ENCODE data around the gene SAMD8. TPM values are rescaled to one million over a fixed set of nuclear protein-coding genes. Genes with fewer than 3 reads are reported as not detected.
"Not testable (repeated sequence)": the region's sequence is repeated elsewhere in the genome, so short reads cannot be mapped to it uniquely, and the experiment has no call there.

The SAMD8 gene
- total RNA-seq, 8 experiments from 2014 or later = 15.5 to 188 (median 21.1) TPM

- Histone ChIP-seq H3K27ac (peak overlapping the region; percentile 99 to 100), H3K4me3 (peak overlapping the region; percentile 55 to 74 (median 59)), H3K4me1 (replicated peaks in 1 of 2) (peaks cover 11 to 15% of the 10 kb centered on the region in 2 donors)
- peak; percentile 57 to 67 (median 62) for ATAC-seq (replicated peaks in 6 of 8)
- WGBS, 10 experiments = 0 to 50% (median 3%) methylated on average over 2 to 15 of the region's 19 CpGs; no CpG with 5 or more reads in 3 of the 10 experiments
- in situ Hi-C loops (cut with MboI; ENCODE audit: low pct_unique_long_range_greater_than_20kb in 2 of 9, low sequenced_read_pairs in 9 of 9, unreplicated experiment in 9 of 9) = no loop called here
Measured at GRCh38 chr10:75209921-75210281, 98.4 kb downstream of the SAMD8 start.

GRCh38 chr10:75210282-75211006 is 99.0 kb downstream of the SAMD8 start, which contains the start of gene VDAC2:
TSS of gene VDAC2 (plus strand) at chr10:75210796. CDS start at chr10:75211159, 363 bp downstream.
- in situ Hi-C loops (cut with MboI; ENCODE audit: low pct_unique_long_range_greater_than_20kb in 2 of 9, low sequenced_read_pairs in 9 of 9, unreplicated experiment in 9 of 9) = no loop called here
- 7% methylated on average over 3 of the region's 80 CpGs; no CpG with 5 or more reads in 9 of the 10 experiments for WGBS, 10 experiments
- peaks cover 11 to 15% of the 10 kb centered on the region in 2 donors for H3K4me1 ChIP-seq (replicated peaks in 1 of 2)
- peak within 1 kb of the TSS; percentile 55 to 74 (median 59) for H3K4me3 ChIP-seq
- ATAC-seq (replicated peaks in 6 of 8) = peak; percentile 81 to 92 (median 90)
- peak within 1 kb of the TSS; percentile 99 to 100 for H3K27ac ChIP-seq

- ATAC-seq (replicated peaks in 6 of 8) = peak in 3 of 8 experiments; percentile 6 to 18 (median 14)
- Histone ChIP-seq H3K4me1 (replicated peaks in 1 of 2) (peaks cover 11 to 15% of the 10 kb centered on the region in 2 donors), H3K4me3 (peak overlapping the region; percentile 55 to 74 (median 59)), H3K27ac (peak overlapping the region; percentile 99 to 100)
- in situ Hi-C loops (cut with MboI; ENCODE audit: low pct_unique_long_range_greater_than_20kb in 2 of 9, low sequenced_read_pairs in 9 of 9, unreplicated experiment in 9 of 9) = no loop called here
- 0 to 7% (median 0%) methylated on average over 1 to 13 of the region's 38 CpGs; no CpG with 5 or more reads in 2 of the 10 experiments for WGBS, 10 experiments
Measured at GRCh38 chr10:75211007-75211691, 99.7 kb downstream of the SAMD8 start.

GRCh38 chr10:75212343-75212742 is 100.9 kb downstream of the SAMD8 start:
- in situ Hi-C loops (cut with MboI; ENCODE audit: low pct_unique_long_range_greater_than_20kb in 2 of 9, low sequenced_read_pairs in 9 of 9, unreplicated experiment in 9 of 9) = no loop called here
- peaks cover 11% of the 10 kb centered on the region in 2 donors for H3K4me1 ChIP-seq (replicated peaks in 1 of 2)
- no peak for ATAC-seq (replicated peaks in 6 of 8)
- peak overlapping the region in 2 of 5 donors; percentile 55 to 59 for H3K4me3 ChIP-seq
- 67 to 100% (median 90%) methylated on average over 1 to 5 of the region's 6 CpGs; no CpG with 5 or more reads in 2 of the 10 experiments for WGBS, 10 experiments
- no peak overlapping the region for H3K27ac ChIP-seq

GRCh38 chr10:75220274-75220673 is 108.8 kb downstream of the SAMD8 start:
- in situ Hi-C loops (cut with MboI; ENCODE audit: low pct_unique_long_range_greater_than_20kb in 2 of 9, low sequenced_read_pairs in 9 of 9, unreplicated experiment in 9 of 9) = no loop called here
- 67 to 100% (median 100%) methylated on average over 1 to 4 of the region's 4 CpGs; no CpG with 5 or more reads in 4 of the 10 experiments for WGBS, 10 experiments
- ATAC-seq (replicated peaks in 6 of 8) = peak in 2 of 8 experiments; percentile 12 to 65
- no peak overlapping the region for H3K4me3 ChIP-seq
- H3K27ac ChIP-seq = no peak overlapping the region
- H3K4me1 ChIP-seq (replicated peaks in 1 of 2) = no peaks in the 10 kb centered on the region

- H3K4me3 ChIP-seq; H3K4me1 ChIP-seq (replicated peaks in 1 of 2); in situ Hi-C loops (cut with MboI; ENCODE audit: low pct_unique_long_range_greater_than_20kb in 2 of 9, low sequenced_read_pairs in 9 of 9, unreplicated experiment in 9 of 9); ATAC-seq (replicated peaks in 6 of 8); H3K27ac ChIP-seq: not testable (repeated sequence)
- 77 to 100% (median 92%) methylated on average over 1 to 8 of the region's 8 CpGs for WGBS, 10 experiments
Measured at GRCh38 chr10:75221492-75221891, 110.0 kb downstream of the SAMD8 start.

GRCh38 chr10:75223507-75223906 is 112.1 kb downstream of the SAMD8 start:
- in situ Hi-C loops (cut with MboI; ENCODE audit: low pct_unique_long_range_greater_than_20kb in 2 of 9, low sequenced_read_pairs in 9 of 9, unreplicated experiment in 9 of 9) = no loop called here
- 35 to 100% (median 67%) methylated on average over 1 to 2 of the region's 2 CpGs; no CpG with 5 or more reads in 5 of the 10 experiments for WGBS, 10 experiments
- no peaks in the 10 kb centered on the region for H3K4me1 ChIP-seq (replicated peaks in 1 of 2)
- no peak overlapping the region for H3K27ac ChIP-seq
- H3K4me3 ChIP-seq = no peak overlapping the region
- ATAC-seq (replicated peaks in 6 of 8) = no peak

GRCh38 chr10:75226095-75226494 is 114.6 kb downstream of the SAMD8 start:
- H3K4me1 ChIP-seq (replicated peaks in 1 of 2) = no peaks in the 10 kb centered on the region
- H3K27ac ChIP-seq = no peak overlapping the region
- in situ Hi-C loops (cut with MboI; ENCODE audit: low pct_unique_long_range_greater_than_20kb in 2 of 9, low sequenced_read_pairs in 9 of 9, unreplicated experiment in 9 of 9) = loop anchor here in 1 of 9 experiments (25.0 kb wide), 1 partner anchor 989 kb away; no protein-coding TSS in a partner anchor
- H3K4me3 ChIP-seq = no peak overlapping the region
- 0 to 100% (median 58%) methylated on average over 1 to 2 of the region's 2 CpGs; no CpG with 5 or more reads in 4 of the 10 experiments for WGBS, 10 experiments
- no peak for ATAC-seq (replicated peaks in 6 of 8)

- Histone ChIP-seq H3K27ac (no peak overlapping the region), H3K4me3 (no peak overlapping the region), H3K4me1 (replicated peaks in 1 of 2) (no peaks in the 10 kb centered on the region)
- in situ Hi-C loops (cut with MboI; ENCODE audit: low pct_unique_long_range_greater_than_20kb in 2 of 9, low sequenced_read_pairs in 9 of 9, unreplicated experiment in 9 of 9) = loop anchor here in 1 of 9 experiments (25.0 kb wide), 1 partner anchor 989 kb away; no protein-coding TSS in a partner anchor
- WGBS, 10 experiments = 52 to 93% (median 63%) methylated on average over 1 to 4 of the region's 5 CpGs; no CpG with 5 or more reads in 5 of the 10 experiments
- no peak for ATAC-seq (replicated peaks in 6 of 8)
Measured at GRCh38 chr10:75226656-75227055, 115.2 kb downstream of the SAMD8 start.

GRCh38 chr10:75228278-75228677 is 116.8 kb downstream of the SAMD8 start:
- Histone ChIP-seq H3K4me1 (replicated peaks in 1 of 2) (no peaks in the 10 kb centered on the region), H3K4me3 (no peak overlapping the region), H3K27ac (no peak overlapping the region)
- 83 to 100% (median 100%) methylated on average over 1 to 2 of the region's 3 CpGs; no CpG with 5 or more reads in 4 of the 10 experiments for WGBS, 10 experiments
- ATAC-seq (replicated peaks in 6 of 8) = no peak
- in situ Hi-C loops (cut with MboI; ENCODE audit: low pct_unique_long_range_greater_than_20kb in 2 of 9, low sequenced_read_pairs in 9 of 9, unreplicated experiment in 9 of 9) = loop anchor here in 1 of 9 experiments (25.0 kb wide), 1 partner anchor 991 kb away; no protein-coding TSS in a partner anchor

- no peak overlapping the region for H3K27ac ChIP-seq
- H3K4me1 ChIP-seq (replicated peaks in 1 of 2) = peaks cover 0 to 2% of the 10 kb centered on the region in 2 donors
- WGBS, 10 experiments = 27 to 96% (median 69%) methylated on average over 1 to 4 of the region's 4 CpGs; no CpG with 5 or more reads in 2 of the 10 experiments
- no peak overlapping the region for H3K4me3 ChIP-seq
- no peak for ATAC-seq (replicated peaks in 6 of 8)
- in situ Hi-C loops (cut with MboI; ENCODE audit: low pct_unique_long_range_greater_than_20kb in 2 of 9, low sequenced_read_pairs in 9 of 9, unreplicated experiment in 9 of 9) = loop anchor here in 1 of 9 experiments (25.0 kb wide), 1 partner anchor 992 kb away; no protein-coding TSS in a partner anchor
Measured at GRCh38 chr10:75228834-75229233, 117.4 kb downstream of the SAMD8 start.

GRCh38 chr10:75229971-75230370 is 118.5 kb downstream of the SAMD8 start:
- no peak overlapping the region for H3K27ac ChIP-seq
- in situ Hi-C loops (cut with MboI; ENCODE audit: low pct_unique_long_range_greater_than_20kb in 2 of 9, low sequenced_read_pairs in 9 of 9, unreplicated experiment in 9 of 9) = loop anchor here in 1 of 9 experiments (25.0 kb wide), 1 partner anchor 993 kb away; no protein-coding TSS in a partner anchor
- 52 to 100% (median 100%) methylated on average over 1 to 3 of the region's 3 CpGs; no CpG with 5 or more reads in 1 of the 10 experiments for WGBS, 10 experiments
- ATAC-seq (replicated peaks in 6 of 8) = no peak
- peaks cover 0 to 2% of the 10 kb centered on the region in 2 donors for H3K4me1 ChIP-seq (replicated peaks in 1 of 2)
- H3K4me3 ChIP-seq = no peak overlapping the region

Data from motor neuron (in vitro differentiated cells).